ENCODE data around the gene RNF167.

DNA sequence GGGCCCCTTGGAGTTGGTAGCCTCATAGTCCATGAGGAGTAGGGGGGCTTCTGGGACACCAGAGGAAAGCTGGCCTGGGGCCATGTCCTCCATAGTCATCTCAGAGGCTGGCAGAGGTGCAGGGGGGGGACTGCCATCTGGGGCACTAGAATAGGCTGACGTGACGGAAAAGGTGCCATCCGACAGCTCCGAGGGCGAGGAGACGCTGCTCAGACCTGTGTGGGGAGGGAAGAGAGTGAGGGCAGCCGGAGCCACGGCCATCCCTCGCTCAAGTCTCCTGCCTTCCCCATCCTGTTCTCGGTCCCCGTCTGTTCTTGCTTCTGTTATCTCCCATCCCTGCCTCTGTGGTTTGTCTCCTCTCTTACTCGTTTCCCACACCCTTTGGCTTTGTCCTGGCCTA lies 32.3 kb downstream of the RNF167 start:
- no peak for TF ChIP-seq CTCF (IDR thresholded peaks at IDR 0.05)
- no peak for TF ChIP-seq POLR2A (IDR thresholded peaks at IDR 0.05)
